Common myeloid progenitor, CD34-positive (primary cell): Measurements from ENCODE around the gene BOK.
A peak's percentile ranks its signal among the peaks of the same experiment; 100 is the strongest.
"Not testable (repeated sequence)": the region's sequence is repeated elsewhere in the genome, so short reads cannot be mapped to it uniquely, and the experiment has no call there.

Experiments used
- CTCF ChIA-PET: fragments of 350-600 bp; sonication (Branson Sonifier 250); formaldehyde crosslinking; loops from one replicate; lab custom pipeline; 2021; ENCODE audit warnings: antibody characterized with exemption; lab: Charles Lee
- POLR2A ChIA-PET: fragments of 350-600 bp; sonication (Branson Sonifier 250); formaldehyde crosslinking; loops from one replicate; lab custom pipeline; 2021; ENCODE audit warnings: antibody characterized with exemption; lab: Charles Lee
- DNase-seq, 3 donors: peaks; one replicate each; pipeline versions ENCODE4 v3.0.0 to v3.0.0-alpha.2; 2013
- H3K27ac ChIP-seq, 2 experiments: 1 replicate in 1 of 2; 2 replicates in 1 of 2; pipeline ENCODE4 v1.7.0; 2013; ENCODE audit warnings: inconsistent platforms in 2 of 2, low read length in 2 of 2, mild to moderate bottlenecking in 2 of 2, low read depth in 1 of 2, moderate library complexity in 1 of 2; ENCODE audit not compliant: severe bottlenecking in 2 of 2, insufficient read depth in 1 of 2, poor library complexity in 1 of 2
- H3K27me3 ChIP-seq, 5 experiments: replicated peaks in 2 of 5; 1 replicate in 3 of 5; 2 replicates in 2 of 5; pipeline versions ENCODE4 v1.6.1 to v1.7.0; 2013; ENCODE audit warnings: low read length in 4 of 5, mild to moderate bottlenecking in 2 of 5, moderate library complexity in 2 of 5, inconsistent platforms in 1 of 5; ENCODE audit not compliant: insufficient read depth in 5 of 5, control insufficient read depth in 4 of 5
- H3K36me3 ChIP-seq, 4 experiments: 1 replicate in 2 of 4; 2 replicates in 2 of 4; pipeline versions ENCODE4 v1.6.1 to v1.7.0; 2013; ENCODE audit warnings: low read length in 3 of 4, control low read depth in 1 of 4, mild to moderate bottlenecking in 1 of 4; ENCODE audit not compliant: control insufficient read depth in 4 of 4, insufficient read depth in 4 of 4
- H3K4me1 ChIP-seq, 4 experiments: 1 replicate in 3 of 4; 2 replicates in 1 of 4; pipeline versions ENCODE4 v1.6.1 to v1.7.1; 2013; ENCODE audit warnings: low read length in 3 of 4, mild to moderate bottlenecking in 3 of 4, control low read depth in 1 of 4, inconsistent platforms in 1 of 4, moderate library complexity in 1 of 4; ENCODE audit not compliant: control insufficient read depth in 4 of 4, insufficient read depth in 4 of 4; ENCODE audit errors: control extremely low read depth in 1 of 4
- H3K4me3 ChIP-seq, 7 experiments: 1 replicate in 4 of 7; 2 replicates in 3 of 7; pipeline versions ENCODE4 v1.5.1 to v1.7.0; 2013; ENCODE audit warnings: mild to moderate bottlenecking in 7 of 7, low read length in 6 of 7, moderate library complexity in 6 of 7, inconsistent platforms in 2 of 7, low read depth in 2 of 7, control low read depth in 1 of 7; ENCODE audit not compliant: insufficient read depth in 4 of 7, control insufficient read depth in 1 of 7; ENCODE audit errors: extremely low read depth in 1 of 7
- H3K9me3 ChIP-seq, 5 experiments: 1 replicate in 4 of 5; 2 replicates in 1 of 5; pipeline versions ENCODE4 v1.6.1 to v1.7.1; 2013; ENCODE audit warnings: low read length in 4 of 5, mild to moderate bottlenecking in 2 of 5, inconsistent platforms in 1 of 5, low read depth in 1 of 5, moderate library complexity in 1 of 5; ENCODE audit not compliant: control insufficient read depth in 4 of 5, insufficient read depth in 2 of 5; ENCODE audit errors: control extremely low read depth in 1 of 5
- WGBS: methylation state at CpG from one replicate; pipeline ENCODE4 v1.1.5; 2013; ENCODE audit not compliant: insufficient coverage; 5-methylcytosine and 5-hydroxymethylcytosine counted together

Gene BOK

GRCh38 chr2:241517297-241517696 lies 41.2 kb upstream of the BOK start:
- ChIA-PET CTCF (no interaction called here), POLR2A (no interaction called here)
- no peak overlapping the region for H3K27ac ChIP-seq
- no peaks in the 10 kb centered on the region for H3K36me3 ChIP-seq
- WGBS, result 100% methylated on average over 4 of the region's 6 CpGs
- no peaks in the 10 kb centered on the region for H3K4me1 ChIP-seq
- peak in 1 of 3 donors; percentile 29 for DNase-seq
- no peaks in the 10 kb centered on the region for H3K9me3 ChIP-seq
- peaks cover 0 to 4% (median 2%) of the 10 kb centered on the region in 5 experiments for H3K27me3 ChIP-seq
- no peak overlapping the region for H3K4me3 ChIP-seq

DNA sequence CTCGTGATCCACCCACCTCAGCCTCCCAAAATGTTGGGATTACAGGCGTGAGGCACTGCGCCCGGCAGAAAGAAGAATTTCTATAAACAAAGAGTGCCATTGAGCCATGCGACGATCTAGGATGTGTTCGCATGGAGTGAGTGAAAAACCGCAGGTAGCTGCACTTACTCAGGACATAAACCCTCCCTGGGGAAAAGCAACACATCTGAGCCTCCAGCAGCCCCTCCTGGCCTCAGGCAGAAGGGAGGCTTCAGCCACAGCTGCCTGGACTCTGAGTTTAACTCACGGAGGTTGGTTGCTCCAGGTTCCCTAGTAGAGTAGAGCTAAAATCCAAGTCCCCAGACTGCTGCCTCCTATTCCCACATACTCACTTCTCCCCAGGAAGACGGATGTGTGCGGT lies 38.9 kb upstream of the BOK start:
- H3K4me1 ChIP-seq, result no peaks in the 10 kb centered on the region
- no peak overlapping the region for H3K4me3 ChIP-seq
- no peaks in the 10 kb centered on the region for H3K9me3 ChIP-seq
- ChIA-PET POLR2A (interaction anchor here (0.6 kb wide), 1 partner anchor 122 kb away, joined by 7 read pairs; no protein-coding TSS in a partner anchor), CTCF (no interaction called here)
- DNase-seq, result no peak
- H3K27me3 ChIP-seq, result peaks cover 0 to 4% (median 2%) of the 10 kb centered on the region in 5 experiments
- WGBS, result 95% methylated on average over 6 of the region's 11 CpGs
- H3K27ac ChIP-seq, result no peak overlapping the region
- H3K36me3 ChIP-seq, result no peaks in the 10 kb centered on the region

- no peak overlapping the region for H3K4me3 ChIP-seq
- no peak for DNase-seq
- POLR2A ChIA-PET, result no interaction called here
- 71% methylated on average over 2 of the region's 5 CpGs for WGBS
- H3K27ac ChIP-seq, result no peak overlapping the region
- H3K9me3 ChIP-seq, result peaks cover 0 to 6% (median 0%) of the 10 kb centered on the region in 5 experiments
- no peaks in the 10 kb centered on the region for H3K4me1 ChIP-seq
- CTCF ChIA-PET, result no interaction called here
- H3K27me3 ChIP-seq, result peaks cover 0 to 4% (median 2%) of the 10 kb centered on the region in 5 experiments
- H3K36me3 ChIP-seq, result no peaks in the 10 kb centered on the region
These were observed 36.1 kb upstream of the BOK start for GRCh38 chr2:241522477-241522876.

- DNase-seq, POLR2A ChIA-PET: not testable (repeated sequence)
These were observed 32.4 kb upstream of the BOK start for GRCh38 chr2:241525818-241526780.

GRCh38 chr2:241530571-241530970 lies 28.0 kb upstream of the BOK start:
- Histone ChIP-seq H3K4me3 (no peak overlapping the region), H3K36me3 (no peaks in the 10 kb centered on the region), H3K4me1 (no peaks in the 10 kb centered on the region), H3K27me3 (peaks cover 0 to 8% (median 4%) of the 10 kb centered on the region in 5 experiments), H3K27ac (no peak overlapping the region), H3K9me3 (peaks cover 0 to 4% (median 0%) of the 10 kb centered on the region in 5 experiments)
- 91% methylated on average over 7 of the region's 8 CpGs for WGBS
- DNase-seq, result no peak
- ChIA-PET POLR2A (no interaction called here), CTCF (no interaction called here)

More at GRCh38 chr2:241525818-241526780, 32.4 kb upstream of the BOK start:
- CTCF ChIA-PET, H3K36me3 ChIP-seq, H3K27me3 ChIP-seq, H3K4me3 ChIP-seq, H3K27ac ChIP-seq, H3K9me3 ChIP-seq, H3K4me1 ChIP-seq: not testable (repeated sequence)
- WGBS, result 98% methylated on average over 24 of the region's 31 CpGs

GRCh38 chr2:241531161-241531722 lies 27.3 kb upstream of the BOK start:
- no peak for DNase-seq
- no peaks in the 10 kb centered on the region for H3K4me1 ChIP-seq
- WGBS, result 91% methylated on average over 7 of the region's 13 CpGs
- H3K27ac ChIP-seq, result no peak overlapping the region
- peaks cover 0 to 4% (median 0%) of the 10 kb centered on the region in 5 experiments for H3K9me3 ChIP-seq
- CTCF ChIA-PET, result no interaction called here
- H3K4me3 ChIP-seq, result no peak overlapping the region
- H3K27me3 ChIP-seq, result peaks cover 0 to 8% (median 4%) of the 10 kb centered on the region in 5 experiments
- POLR2A ChIA-PET, result no interaction called here
- H3K36me3 ChIP-seq, result no peaks in the 10 kb centered on the region

GRCh38 chr2:241532168-241532567 lies 26.4 kb upstream of the BOK start:
- Histone ChIP-seq H3K27ac (no peak overlapping the region), H3K9me3 (no peaks in the 10 kb centered on the region), H3K4me1 (no peaks in the 10 kb centered on the region), H3K4me3 (no peak overlapping the region), H3K27me3 (peaks cover 0 to 8% (median 4%) of the 10 kb centered on the region in 5 experiments), H3K36me3 (no peaks in the 10 kb centered on the region)
- ChIA-PET POLR2A (no interaction called here), CTCF (no interaction called here)
- DNase-seq, result no peak
- WGBS, result 93% methylated on average over 6 of the region's 8 CpGs
